ENCODE measurements around the gene TADA2A.
"Not testable (repeated sequence)": the region's sequence is repeated elsewhere in the genome, so short reads cannot be mapped to it uniquely, and the experiment has no call there.

The TADA2A gene

GRCh38 chr17:37382056-37382455 lies 24.6 kb upstream of the TADA2A start:
- H3K27me3 ChIP-seq (ENCODE audit: control insufficient read depth, insufficient read depth, low read length): no peaks in the 10 kb centered on the region
- no peak overlapping the region for H3K9ac ChIP-seq (ENCODE audit: low read length)
- H3K36me3 ChIP-seq (ENCODE audit: control insufficient read depth, low read depth, low read length): no peaks in the 10 kb centered on the region
- H3K9me3 ChIP-seq (ENCODE audit: control insufficient read depth, low read depth, low read length): no peaks in the 10 kb centered on the region
- H3K4me3 ChIP-seq (ENCODE audit: low read length): no peak overlapping the region
- H3K27ac ChIP-seq (ENCODE audit: low read length): no peak overlapping the region
- no peaks in the 10 kb centered on the region for H3K4me1 ChIP-seq (ENCODE audit: control insufficient read depth, low read depth, low read length)

- Histone ChIP-seq H3K36me3 (ENCODE audit: control insufficient read depth, low read depth, low read length) (no peaks in the 10 kb centered on the region), H3K27ac (ENCODE audit: low read length) (no peak overlapping the region), H3K4me3 (ENCODE audit: low read length) (no peak overlapping the region), H3K9ac (ENCODE audit: low read length) (no peak overlapping the region), H3K9me3 (ENCODE audit: control insufficient read depth, low read depth, low read length) (no peaks in the 10 kb centered on the region), H3K4me1 (ENCODE audit: control insufficient read depth, low read depth, low read length) (no peaks in the 10 kb centered on the region), H3K27me3 (ENCODE audit: control insufficient read depth, insufficient read depth, low read length) (no peaks in the 10 kb centered on the region)
Observed at GRCh38 chr17:37384560-37385149, 22.0 kb upstream of the TADA2A start.

GRCh38 chr17:37385474-37385990 lies 21.2 kb upstream of the TADA2A start:
- Histone ChIP-seq H3K36me3 (ENCODE audit: control insufficient read depth, low read depth, low read length) (no peaks in the 10 kb centered on the region), H3K27me3 (ENCODE audit: control insufficient read depth, insufficient read depth, low read length) (no peaks in the 10 kb centered on the region), H3K9ac (ENCODE audit: low read length) (no peak overlapping the region), H3K4me3 (ENCODE audit: low read length) (no peak overlapping the region), H3K27ac (ENCODE audit: low read length) (no peak overlapping the region), H3K4me1 (ENCODE audit: control insufficient read depth, low read depth, low read length) (no peaks in the 10 kb centered on the region), H3K9me3 (ENCODE audit: control insufficient read depth, low read depth, low read length) (no peaks in the 10 kb centered on the region)

- no peak overlapping the region for H3K4me3 ChIP-seq (ENCODE audit: low read length)
- no peaks in the 10 kb centered on the region for H3K4me1 ChIP-seq (ENCODE audit: control insufficient read depth, low read depth, low read length)
- no peaks in the 10 kb centered on the region for H3K27me3 ChIP-seq (ENCODE audit: control insufficient read depth, insufficient read depth, low read length)
- no peak overlapping the region for H3K9ac ChIP-seq (ENCODE audit: low read length)
- H3K36me3 ChIP-seq (ENCODE audit: control insufficient read depth, low read depth, low read length): no peaks in the 10 kb centered on the region
- no peak overlapping the region for H3K27ac ChIP-seq (ENCODE audit: low read length)
- H3K9me3 ChIP-seq (ENCODE audit: control insufficient read depth, low read depth, low read length): no peaks in the 10 kb centered on the region
Observed at GRCh38 chr17:37386462-37386861, 20.2 kb upstream of the TADA2A start.

- H3K4me1 ChIP-seq (ENCODE audit: control insufficient read depth, low read depth, low read length): no peaks in the 10 kb centered on the region
- no peak overlapping the region for H3K9ac ChIP-seq (ENCODE audit: low read length)
- H3K27me3 ChIP-seq (ENCODE audit: control insufficient read depth, insufficient read depth, low read length): no peaks in the 10 kb centered on the region
- H3K4me3 ChIP-seq (ENCODE audit: low read length): no peak overlapping the region
- no peaks in the 10 kb centered on the region for H3K9me3 ChIP-seq (ENCODE audit: control insufficient read depth, low read depth, low read length)
- H3K27ac ChIP-seq (ENCODE audit: low read length): no peak overlapping the region
- H3K36me3 ChIP-seq (ENCODE audit: control insufficient read depth, low read depth, low read length): no peaks in the 10 kb centered on the region
Observed at GRCh38 chr17:37388266-37388665, 18.4 kb upstream of the TADA2A start.

GRCh38 chr17:37389160-37389559 lies 17.5 kb upstream of the TADA2A start:
- H3K4me1 ChIP-seq (ENCODE audit: control insufficient read depth, low read depth, low read length): no peaks in the 10 kb centered on the region
- no peak overlapping the region for H3K9ac ChIP-seq (ENCODE audit: low read length)
- H3K9me3 ChIP-seq (ENCODE audit: control insufficient read depth, low read depth, low read length): no peaks in the 10 kb centered on the region
- no peaks in the 10 kb centered on the region for H3K27me3 ChIP-seq (ENCODE audit: control insufficient read depth, insufficient read depth, low read length)
- H3K4me3 ChIP-seq (ENCODE audit: low read length): no peak overlapping the region
- no peaks in the 10 kb centered on the region for H3K36me3 ChIP-seq (ENCODE audit: control insufficient read depth, low read depth, low read length)
- H3K27ac ChIP-seq (ENCODE audit: low read length): no peak overlapping the region

GRCh38 chr17:37391146-37391545 lies 15.5 kb upstream of the TADA2A start:
- Histone ChIP-seq H3K4me1 (ENCODE audit: control insufficient read depth, low read depth, low read length) (no peaks in the 10 kb centered on the region), H3K4me3 (ENCODE audit: low read length) (no peak overlapping the region), H3K9me3 (ENCODE audit: control insufficient read depth, low read depth, low read length) (no peaks in the 10 kb centered on the region), H3K27me3 (ENCODE audit: control insufficient read depth, insufficient read depth, low read length) (no peaks in the 10 kb centered on the region), H3K36me3 (ENCODE audit: control insufficient read depth, low read depth, low read length) (no peaks in the 10 kb centered on the region), H3K9ac (ENCODE audit: low read length) (no peak overlapping the region), H3K27ac (ENCODE audit: low read length) (no peak overlapping the region)

GRCh38 chr17:37392024-37392590 lies 14.6 kb upstream of the TADA2A start:
- no peak overlapping the region for H3K27ac ChIP-seq (ENCODE audit: low read length)
- no peak overlapping the region for H3K9ac ChIP-seq (ENCODE audit: low read length)
- no peak overlapping the region for H3K4me3 ChIP-seq (ENCODE audit: low read length)
- no peaks in the 10 kb centered on the region for H3K27me3 ChIP-seq (ENCODE audit: control insufficient read depth, insufficient read depth, low read length)
- H3K9me3 ChIP-seq (ENCODE audit: control insufficient read depth, low read depth, low read length): no peaks in the 10 kb centered on the region
- no peaks in the 10 kb centered on the region for H3K4me1 ChIP-seq (ENCODE audit: control insufficient read depth, low read depth, low read length)
- H3K36me3 ChIP-seq (ENCODE audit: control insufficient read depth, low read depth, low read length): no peaks in the 10 kb centered on the region

- H3K4me3 ChIP-seq (ENCODE audit: low read length): no peak overlapping the region
- no peak overlapping the region for H3K27ac ChIP-seq (ENCODE audit: low read length)
- no peaks in the 10 kb centered on the region for H3K9me3 ChIP-seq (ENCODE audit: control insufficient read depth, low read depth, low read length)
- no peak overlapping the region for H3K9ac ChIP-seq (ENCODE audit: low read length)
- H3K36me3 ChIP-seq (ENCODE audit: control insufficient read depth, low read depth, low read length): no peaks in the 10 kb centered on the region
- no peaks in the 10 kb centered on the region for H3K27me3 ChIP-seq (ENCODE audit: control insufficient read depth, insufficient read depth, low read length)
- no peaks in the 10 kb centered on the region for H3K4me1 ChIP-seq (ENCODE audit: control insufficient read depth, low read depth, low read length)
Observed at GRCh38 chr17:37393352-37393751, 13.3 kb upstream of the TADA2A start.

GRCh38 chr17:37399265-37399803 lies 7.4 kb upstream of the TADA2A start:
- no peak overlapping the region for H3K27ac ChIP-seq (ENCODE audit: low read length)
- H3K9me3 ChIP-seq (ENCODE audit: control insufficient read depth, low read depth, low read length): no peaks in the 10 kb centered on the region
- no peak overlapping the region for H3K9ac ChIP-seq (ENCODE audit: low read length)
- H3K27me3 ChIP-seq (ENCODE audit: control insufficient read depth, insufficient read depth, low read length): no peaks in the 10 kb centered on the region
- H3K36me3 ChIP-seq (ENCODE audit: control insufficient read depth, low read depth, low read length): no peaks in the 10 kb centered on the region
- no peaks in the 10 kb centered on the region for H3K4me1 ChIP-seq (ENCODE audit: control insufficient read depth, low read depth, low read length)
- H3K4me3 ChIP-seq (ENCODE audit: low read length): no peak overlapping the region

GRCh38 chr17:37400505-37400904 lies 6.2 kb upstream of the TADA2A start:
- Histone ChIP-seq H3K4me1 (ENCODE audit: control insufficient read depth, low read depth, low read length) (no peaks in the 10 kb centered on the region), H3K4me3 (ENCODE audit: low read length) (no peak overlapping the region), H3K27me3 (ENCODE audit: control insufficient read depth, insufficient read depth, low read length) (no peaks in the 10 kb centered on the region), H3K36me3 (ENCODE audit: control insufficient read depth, low read depth, low read length) (no peaks in the 10 kb centered on the region), H3K27ac (ENCODE audit: low read length) (no peak overlapping the region), H3K9ac (ENCODE audit: low read length) (no peak overlapping the region), H3K9me3 (ENCODE audit: control insufficient read depth, low read depth, low read length) (no peaks in the 10 kb centered on the region)

- not testable (repeated sequence) for H3K9me3 ChIP-seq (ENCODE audit: control insufficient read depth, low read depth, low read length); H3K27ac ChIP-seq (ENCODE audit: low read length); H3K36me3 ChIP-seq (ENCODE audit: control insufficient read depth, low read depth, low read length); H3K4me1 ChIP-seq (ENCODE audit: control insufficient read depth, low read depth, low read length); H3K27me3 ChIP-seq (ENCODE audit: control insufficient read depth, insufficient read depth, low read length)
- peak overlapping the region; percentile 68 for H3K4me3 ChIP-seq (ENCODE audit: low read length)
- peak overlapping the region; percentile 86 for H3K9ac ChIP-seq (ENCODE audit: low read length)
Observed at GRCh38 chr17:37405522-37405921, 1.2 kb upstream of the TADA2A start.
